Osteoblast (primary cell): ENCODE measurements around the gene COL5A2. TPM values are rescaled to one million over a fixed set of nuclear protein-coding genes. Genes with fewer than 3 reads are reported as not detected.

Source experiments
- DNase-seq: peaks from one replicate; pipeline ENCODE4 v3.0.0; 2011; ENCODE audit warnings: low spot score, mixed read lengths; ENCODE audit not compliant: insufficient read length; ENCODE audit errors: missing footprints
- H2AFZ ChIP-seq: 2 replicates; pipeline ENCODE4 v1.6.0; 2011; ENCODE audit warnings: mild to moderate bottlenecking, low read length
- H3K27ac ChIP-seq: 2 replicates; pipeline ENCODE4 v1.5.1; 2011; ENCODE audit warnings: mild to moderate bottlenecking, low read depth, low read length, moderate library complexity
- H3K27me3 ChIP-seq: 2 replicates; pipeline ENCODE4 v1.6.0; 2012; ENCODE audit warnings: mild to moderate bottlenecking, control low read depth, inconsistent platforms, low read length, moderate library complexity; ENCODE audit not compliant: insufficient read depth
- H3K36me3 ChIP-seq: 2 replicates; pipeline ENCODE4 v1.5.1; 2011; ENCODE audit warnings: mild to moderate bottlenecking, low read length, control low read depth, moderate library complexity; ENCODE audit not compliant: insufficient read depth
- H3K4me1 ChIP-seq: 2 replicates; pipeline ENCODE4 v1.5.1; 2011; ENCODE audit warnings: mild to moderate bottlenecking, low read length, control low read depth, moderate library complexity; ENCODE audit not compliant: insufficient read depth
- H3K4me2 ChIP-seq: 2 replicates; pipeline ENCODE4 v1.6.0; 2011; ENCODE audit warnings: mild to moderate bottlenecking, low read length; ENCODE audit not compliant: insufficient read depth
- H3K4me3 ChIP-seq: fragments of 200-600 bp; sonication (generic); 3 replicates; pipeline ENCODE4 v1.5.1; 2012; ENCODE audit warnings: mild to moderate bottlenecking, low read length, inconsistent platforms; ENCODE audit not compliant: insufficient read depth
- H3K79me2 ChIP-seq: 2 replicates; pipeline ENCODE4 v1.6.0; 2012; ENCODE audit warnings: mild to moderate bottlenecking, low read length, control low read depth, inconsistent platforms; ENCODE audit not compliant: insufficient read depth
- H3K9me3 ChIP-seq: 2 replicates; pipeline ENCODE4 v1.5.1; 2011; ENCODE audit warnings: low read depth, low read length, control low read depth
- H4K20me1 ChIP-seq: 2 replicates; pipeline ENCODE4 v1.6.0; 2012; ENCODE audit warnings: mild to moderate bottlenecking, low read length, control low read depth; ENCODE audit not compliant: insufficient read depth
- CTCF ChIP-seq: IDR thresholded peaks from 2 replicates; pipeline ENCODE4 v1.5.1; 2011; ENCODE audit warnings: mild to moderate bottlenecking, low read depth, low read length, moderate library complexity; ENCODE audit errors: extremely low read depth
- total RNA-seq: library from RNA; depleted of rRNA; stranded (reverse); fragments of >200 nt; gene quantifications from 2 replicates; pipeline ENCODE4 v1.2.3, GENCODE V29; 2012

COL5A2 gene
- total RNA-seq, 1 donor: 879 TPM

DNA sequence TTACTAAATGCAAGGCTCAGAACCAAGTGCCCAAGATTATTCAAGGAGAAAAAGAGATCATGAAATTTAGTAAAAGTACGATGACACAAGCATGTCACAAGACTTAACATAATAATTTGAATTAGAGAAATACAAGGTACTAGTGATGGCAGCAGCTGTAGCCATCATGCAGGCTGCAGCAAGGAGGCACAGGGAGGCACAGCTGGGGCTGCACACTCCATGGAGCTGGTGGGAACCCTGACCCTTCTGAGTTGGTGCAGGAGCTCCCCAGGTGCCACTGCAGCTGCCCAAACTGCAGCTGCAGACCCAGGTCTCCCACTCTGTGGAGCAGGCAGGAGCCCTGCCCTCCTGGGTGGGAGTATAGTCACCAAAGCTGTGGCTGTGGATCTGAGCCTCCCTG is 159.4 kb downstream of the COL5A2 start:
- Histone ChIP-seq H3K4me3 (no peak overlapping the region), H3K27ac (no peak overlapping the region), H3K4me2 (no peak overlapping the region), H3K4me1 (peaks cover 46% of the 10 kb centered on the region), H3K36me3 (no peaks in the 10 kb centered on the region), H3K9me3 (no peaks in the 10 kb centered on the region), H4K20me1 (no peaks in the 10 kb centered on the region), H3K27me3 (no peaks in the 10 kb centered on the region), H3K79me2 (no peaks in the 10 kb centered on the region), H2AFZ (no peak overlapping the region)
- DNase-seq: no peak
- TF ChIP-seq CTCF: no peak

DNA sequence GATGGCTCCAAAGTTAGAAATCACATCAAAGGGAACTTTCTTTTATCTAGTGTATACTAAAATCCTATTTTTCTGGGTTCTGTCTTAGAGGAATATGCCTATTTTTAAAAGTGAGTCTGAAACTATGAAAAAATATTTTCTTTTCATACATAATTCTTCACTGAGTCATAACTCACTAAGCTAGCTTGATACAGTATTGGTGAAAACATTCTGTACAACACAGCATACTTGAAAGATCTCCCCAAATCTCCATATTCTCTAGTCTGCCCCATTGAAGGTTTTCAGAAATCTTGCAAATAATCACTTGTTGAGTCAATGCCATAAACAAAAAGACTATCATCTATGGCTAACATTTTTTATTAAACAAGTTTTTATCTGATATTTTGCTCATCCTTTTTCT is 160.9 kb downstream of the COL5A2 start:
- no peaks in the 10 kb centered on the region for H3K27me3 ChIP-seq
- no peak for TF ChIP-seq CTCF
- H3K79me2 ChIP-seq: no peaks in the 10 kb centered on the region
- DNase-seq: peak; percentile 58
- peak overlapping the region; percentile 6 for H3K4me2 ChIP-seq
- no peaks in the 10 kb centered on the region for H3K36me3 ChIP-seq
- H4K20me1 ChIP-seq: no peaks in the 10 kb centered on the region
- no peak overlapping the region for H2AFZ ChIP-seq
- H3K4me1 ChIP-seq: peaks cover 44% of the 10 kb centered on the region
- no peak overlapping the region for H3K4me3 ChIP-seq
- H3K27ac ChIP-seq: peak overlapping the region; percentile 27
- H3K9me3 ChIP-seq: no peaks in the 10 kb centered on the region

GRCh38 chr2:189016311-189016861 is 163.2 kb downstream of the COL5A2 start:
- no peak overlapping the region for H3K27ac ChIP-seq

GRCh38 chr2:189015359-189015758 is 164.2 kb downstream of the COL5A2 start:
- DNase-seq: no peak
- Histone ChIP-seq H3K79me2 (no peaks in the 10 kb centered on the region), H3K4me3 (no peak overlapping the region), H4K20me1 (no peaks in the 10 kb centered on the region), H3K9me3 (no peaks in the 10 kb centered on the region), H3K27ac (peak overlapping the region; percentile 33), H2AFZ (no peak overlapping the region), H3K4me1 (peaks cover 30% of the 10 kb centered on the region), H3K4me2 (no peak overlapping the region), H3K36me3 (peaks cover 21% of the 10 kb centered on the region), H3K27me3 (no peaks in the 10 kb centered on the region)
- no peak for TF ChIP-seq CTCF

More at GRCh38 chr2:189016311-189016861, 163.2 kb downstream of the COL5A2 start:
- H3K27me3 ChIP-seq: no peaks in the 10 kb centered on the region
- no peak overlapping the region for H3K4me2 ChIP-seq
- no peaks in the 10 kb centered on the region for H3K79me2 ChIP-seq
- peaks cover 11% of the 10 kb centered on the region for H3K36me3 ChIP-seq
- H3K9me3 ChIP-seq: no peaks in the 10 kb centered on the region
- H2AFZ ChIP-seq: no peak overlapping the region
- no peaks in the 10 kb centered on the region for H4K20me1 ChIP-seq
- peaks cover 31% of the 10 kb centered on the region for H3K4me1 ChIP-seq
- no peak for DNase-seq
- no peak for TF ChIP-seq CTCF
- no peak overlapping the region for H3K4me3 ChIP-seq
